HCT116 (cell line): ENCODE measurements around the gene SPRED3. TPM values are rescaled to one million over a fixed set of nuclear protein-coding genes. Genes with fewer than 3 reads are reported as not detected.

Experiments
- ATAC-seq: fragments of 200-7000 bp; cut with Tn5 transposase; 2 replicates; pipeline ENCODE4 v1.9.1; 2020; ENCODE audit warnings: mild to moderate bottlenecking, moderate library complexity
- BruUV-seq: library from RNA; stranded (reverse); fragments of 400-500 nt; replicated peaks from 2 replicates; lab custom pipeline; 2021; lab: Mats Ljungman, UMichigan
- CTCF ChIA-PET: fragments of 300-600 bp; sonication (Branson Sonifier 250); formaldehyde crosslinking; loops from one replicate; lab custom pipeline; 2021; ENCODE audit warnings: antibody characterized with exemption; lab: Charles Lee
- POLR2A ChIA-PET: fragments of 300-600, 350-600 bp; sonication (Branson Sonifier 250); formaldehyde crosslinking; loops from one replicate; lab custom pipeline; 2021; ENCODE audit warnings: antibody characterized with exemption; lab: Charles Lee
- RAD21 ChIA-PET, 2 experiments: fragments of 300-600 bp; sonication (Branson Sonifier 250); formaldehyde crosslinking; loops; one replicate each; lab custom pipeline; 2023; ENCODE audit warnings: low total read pairs in 2 of 2; ENCODE audit not compliant: uncharacterized antibody in 2 of 2, unreplicated experiment in 2 of 2, low non-redundant PET in 1 of 2; lab: Charles Lee
- DNase-seq: peaks from one replicate; pipeline ENCODE4 v3.0.0-alpha.2; 2010; ENCODE audit warnings: low read depth, low spot score
- H2AFZ ChIP-seq: fragments of 200-600 bp; shearing (Covaris generic), sonication (generic); 2 replicates; pipeline ENCODE4 v1.6.1; 2017; ENCODE audit warnings: low read depth, mixed run types, mixed read lengths, antibody characterized with exemption, low read length; ENCODE audit not compliant: poor library complexity, severe bottlenecking
- H3K27ac ChIP-seq: 2 replicates; pipeline ENCODE4 v1.5.1; 2012; ENCODE audit warnings: low read depth, low read length
- H3K27me3 ChIP-seq: fragments of 200-600 bp; sonication (generic); 2 replicates; pipeline ENCODE4 v1.6.1; 2016; ENCODE audit warnings: mixed run types, low read length, mixed read lengths; ENCODE audit not compliant: insufficient read depth
- H3K36me3 ChIP-seq, 2 experiments: fragments of 200-500 bp in 1 of 2; fragments of 200-600 bp in 1 of 2; sonication (Bioruptor generic) in 1 of 2; sonication (generic) in 1 of 2; 2 replicates each; pipeline versions ENCODE4 v1.5.1 to v1.6.1; 2014 to 2016; ENCODE audit warnings: low read length in 2 of 2, inconsistent platforms in 1 of 2, mixed read lengths in 1 of 2, mixed run types in 1 of 2; ENCODE audit not compliant: insufficient read depth in 2 of 2, control insufficient read depth in 1 of 2
- H3K4me1 ChIP-seq, 2 experiments: fragments of 200-600 bp in 1 of 2; sonication (generic) in 1 of 2; 2 replicates each; pipeline versions ENCODE4 v1.5.1 to v1.6.1; 2012 to 2017; ENCODE audit warnings: low read length in 2 of 2, inconsistent platforms in 1 of 2, mild to moderate bottlenecking in 1 of 2, mixed read lengths in 1 of 2, mixed run types in 1 of 2, moderate library complexity in 1 of 2; ENCODE audit not compliant: insufficient read depth in 2 of 2, control insufficient read depth in 1 of 2
- H3K4me2 ChIP-seq: fragments of 200-600 bp; sonication (generic); 2 replicates; pipeline ENCODE4 v1.6.1; 2017; ENCODE audit warnings: mixed run types, low read length, mixed read lengths
- H3K4me3 ChIP-seq, 2 experiments: fragments of 200-600 bp in 1 of 2; sonication (generic) in 1 of 2; replicated peaks in 1 of 2; 2 replicates each; pipeline ENCODE4 v1.5.1; 2011 to 2016; ENCODE audit warnings: low read length in 2 of 2, control low read depth in 1 of 2, low read depth in 1 of 2, mild to moderate bottlenecking in 1 of 2, mixed read lengths in 1 of 2, mixed run types in 1 of 2
- H3K79me2 ChIP-seq: fragments of 200-600 bp; sonication (generic); 2 replicates; pipeline ENCODE4 v1.6.1; 2017; ENCODE audit warnings: mild to moderate bottlenecking, mixed run types, low read length, moderate library complexity, mixed read lengths; ENCODE audit not compliant: insufficient read depth
- H3K9ac ChIP-seq: fragments of 200-600 bp; sonication (generic); 2 replicates; pipeline ENCODE4 v1.6.1; 2016; ENCODE audit warnings: low read length, mixed read lengths
- H3K9me2 ChIP-seq: fragments of 200-600 bp; sonication (generic), shearing (Covaris generic); 2 replicates; pipeline ENCODE4 v1.6.1; 2017; ENCODE audit warnings: mixed run types, mild to moderate bottlenecking, moderate library complexity; ENCODE audit not compliant: insufficient read depth
- H3K9me3 ChIP-seq, 2 experiments: fragments of 200-500 bp in 1 of 2; fragments of 200-600 bp in 1 of 2; sonication (Bioruptor generic) in 1 of 2; sonication (generic) in 1 of 2; 2 replicates each; pipeline ENCODE4 v1.6.1; 2014 to 2017; ENCODE audit warnings: low read length in 2 of 2, mixed read lengths in 2 of 2, inconsistent platforms in 1 of 2, low read depth in 1 of 2, mild to moderate bottlenecking in 1 of 2, mixed run types in 1 of 2, moderate library complexity in 1 of 2; ENCODE audit not compliant: control insufficient read depth in 1 of 2, insufficient read depth in 1 of 2
- H4K20me1 ChIP-seq: fragments of 200-600 bp; sonication (generic), shearing (Covaris generic); 2 replicates; pipeline ENCODE4 v1.6.1; 2017; ENCODE audit warnings: mixed run types, mild to moderate bottlenecking, moderate library complexity; ENCODE audit not compliant: insufficient read depth
- CEBPB ChIP-seq: IDR thresholded peaks from 2 replicates; pipeline ENCODE4 v1.6.1; 2012; ENCODE audit warnings: low read depth
- EZH2phosphoT487 ChIP-seq: fragments of 200-600 bp; IDR thresholded peaks from 2 replicates; pipeline ENCODE4 v1.6.1; 2018; ENCODE audit warnings: antibody characterized with exemption, borderline replicate concordance
- JUND ChIP-seq: IDR thresholded peaks from 2 replicates; pipeline ENCODE4 v1.6.1; 2012
- POLR2A ChIP-seq: IDR thresholded peaks from 2 replicates; pipeline ENCODE4 v1.7.0; 2011; ENCODE audit warnings: borderline replicate concordance; ENCODE audit not compliant: insufficient read depth, insufficient read length; ENCODE audit errors: extremely low read depth
- RAD21 ChIP-seq: IDR thresholded peaks from 2 replicates; pipeline ENCODE4 v1.6.1; 2012; ENCODE audit warnings: low read depth, mild to moderate bottlenecking
- SP1 ChIP-seq: IDR thresholded peaks from 2 replicates; pipeline ENCODE4 v1.6.1; 2012; ENCODE audit warnings: low read depth
- SRF ChIP-seq: IDR thresholded peaks from 2 replicates; pipeline ENCODE4 v1.6.1; 2012; ENCODE audit warnings: low read depth
- YY1 ChIP-seq: IDR thresholded peaks from 2 replicates; pipeline ENCODE4 v1.6.1; 2011; ENCODE audit warnings: low read length, low read depth, moderate library complexity, mild to moderate bottlenecking; ENCODE audit not compliant: insufficient replicate concordance; ENCODE audit errors: extremely low read depth
- intact Hi-C: fragments of 100-400 bp; cut with micrococcal nuclease; formaldehyde crosslinking; loops from 2 replicates; pipeline ENCODE4 v1.10.0; 2022
- total RNA-seq: library from RNA; stranded (reverse); gene quantifications from one replicate; pipeline ENCODE4 v1.2.1, GENCODE V29; 2021; ENCODE audit not compliant: unreplicated experiment
- TF ChIP-seq, protein P1 (sequence below): IDR thresholded peaks from 2 replicates; pipeline ENCODE4 v1.6.1; 2012
- TF ChIP-seq, protein P2 (sequence below), 3 experiments: fragments of 200-600 bp in 1 of 3; sonication (generic) in 1 of 3; IDR thresholded peaks in 2 of 3; conservative IDR thresholded peaks in 1 of 3; 2 replicates each; pipeline ENCODE4 v1.5.1; 2012 to 2017; ENCODE audit warnings: low read depth in 2 of 3, low read length in 2 of 3, antibody characterized with exemption in 1 of 3, borderline replicate concordance in 1 of 3, control low read depth in 1 of 3, mild to moderate bottlenecking in 1 of 3, mixed read lengths in 1 of 3, mixed run types in 1 of 3, moderate library complexity in 1 of 3; ENCODE audit not compliant: insufficient read depth in 1 of 3
- TF ChIP-seq, protein P3 (sequence below): IDR thresholded peaks from 2 replicates; pipeline ENCODE4 v1.6.1; 2011; ENCODE audit warnings: mild to moderate bottlenecking, low read length, moderate library complexity; ENCODE audit not compliant: insufficient replicate concordance; ENCODE audit errors: extremely low read depth

SPRED3 gene
- total RNA-seq, 1 experiment from 2014 or later, result 3.4 TPM

DNA sequence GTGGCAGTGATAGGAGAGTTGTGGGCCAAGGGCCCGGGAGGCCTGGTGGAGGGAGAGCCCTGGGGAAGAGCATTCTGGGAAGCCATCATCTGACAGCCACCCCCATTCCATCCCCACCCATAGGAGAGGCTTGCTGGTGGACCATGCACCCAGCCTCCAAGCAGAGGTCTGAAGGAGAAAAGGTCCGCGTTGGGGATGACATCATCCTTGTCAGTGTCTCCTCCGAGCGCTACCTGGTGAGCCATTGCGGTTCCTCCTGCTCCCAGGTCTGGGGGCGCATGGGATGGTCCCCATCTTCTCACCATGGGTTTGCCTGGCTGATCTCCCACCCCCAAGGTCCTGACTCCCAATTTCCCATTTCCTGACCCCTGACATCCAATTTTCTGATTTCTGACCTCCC lies 55.5 kb downstream of the SPRED3 start:
- POLR2A ChIA-PET, result no interaction called here

DNA sequence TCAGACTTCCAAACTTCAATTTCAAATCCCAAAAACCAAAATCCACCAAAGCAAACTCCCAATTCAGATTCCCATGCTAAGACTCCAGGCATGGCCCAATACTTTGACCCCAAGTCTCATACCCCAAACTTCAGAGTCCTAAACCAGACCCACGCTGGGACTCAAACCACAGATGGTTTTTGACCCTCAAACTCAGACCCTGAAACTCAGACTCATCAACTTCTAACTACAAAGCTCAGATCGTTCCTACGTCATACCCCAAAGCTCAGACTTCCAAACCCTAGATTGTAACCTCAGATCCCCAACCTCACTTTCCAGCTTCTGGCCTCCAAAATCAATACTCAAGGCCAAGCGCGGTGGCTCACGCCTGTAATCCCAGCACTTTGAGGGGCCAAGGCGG lies 56.9 kb downstream of the SPRED3 start:
- no peaks in the 10 kb centered on the region for H3K79me2 ChIP-seq
- no peaks in the 10 kb centered on the region for H3K9me2 ChIP-seq
- no peak overlapping the region for H3K9ac ChIP-seq
- H3K4me2 ChIP-seq, result no peak overlapping the region
- ATAC-seq (no peak), DNase-seq (no peak)
- BruUV-seq, result no TSS peak
- no peak overlapping the region for H3K27ac ChIP-seq
- no peak overlapping the region for H3K4me3 ChIP-seq
- intact Hi-C loops, result no loop called here
- TF ChIP-seq, protein P1, sequence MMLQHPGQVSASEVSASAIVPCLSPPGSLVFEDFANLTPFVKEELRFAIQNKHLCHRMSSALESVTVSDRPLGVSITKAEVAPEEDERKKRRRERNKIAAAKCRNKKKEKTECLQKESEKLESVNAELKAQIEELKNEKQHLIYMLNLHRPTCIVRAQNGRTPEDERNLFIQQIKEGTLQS, result no peak
- TF ChIP-seq CEBPB, result no peak
- TF ChIP-seq, protein P2, sequence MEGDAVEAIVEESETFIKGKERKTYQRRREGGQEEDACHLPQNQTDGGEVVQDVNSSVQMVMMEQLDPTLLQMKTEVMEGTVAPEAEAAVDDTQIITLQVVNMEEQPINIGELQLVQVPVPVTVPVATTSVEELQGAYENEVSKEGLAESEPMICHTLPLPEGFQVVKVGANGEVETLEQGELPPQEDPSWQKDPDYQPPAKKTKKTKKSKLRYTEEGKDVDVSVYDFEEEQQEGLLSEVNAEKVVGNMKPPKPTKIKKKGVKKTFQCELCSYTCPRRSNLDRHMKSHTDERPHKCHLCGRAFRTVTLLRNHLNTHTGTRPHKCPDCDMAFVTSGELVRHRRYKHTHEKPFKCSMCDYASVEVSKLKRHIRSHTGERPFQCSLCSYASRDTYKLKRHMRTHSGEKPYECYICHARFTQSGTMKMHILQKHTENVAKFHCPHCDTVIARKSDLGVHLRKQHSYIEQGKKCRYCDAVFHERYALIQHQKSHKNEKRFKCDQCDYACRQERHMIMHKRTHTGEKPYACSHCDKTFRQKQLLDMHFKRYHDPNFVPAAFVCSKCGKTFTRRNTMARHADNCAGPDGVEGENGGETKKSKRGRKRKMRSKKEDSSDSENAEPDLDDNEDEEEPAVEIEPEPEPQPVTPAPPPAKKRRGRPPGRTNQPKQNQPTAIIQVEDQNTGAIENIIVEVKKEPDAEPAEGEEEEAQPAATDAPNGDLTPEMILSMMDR (IDR thresholded peaks at IDR 0.05 in 2 of 3, conservative IDR thresholded peaks at IDR 0.05 in 1 of 3; ENCODE audit: borderline replicate concordance in 1 of 3, insufficient read depth in 1 of 3, low read depth in 2 of 3, low read length in 2 of 3), result no peak
- TF ChIP-seq JUND, result no peak
- no peak for TF ChIP-seq RAD21
- no peak for TF ChIP-seq POLR2A
- TF ChIP-seq YY1, result no peak
- no peak for TF ChIP-seq SP1
- TF ChIP-seq EZH2phosphoT487, result no peak
- TF ChIP-seq, protein P3, sequence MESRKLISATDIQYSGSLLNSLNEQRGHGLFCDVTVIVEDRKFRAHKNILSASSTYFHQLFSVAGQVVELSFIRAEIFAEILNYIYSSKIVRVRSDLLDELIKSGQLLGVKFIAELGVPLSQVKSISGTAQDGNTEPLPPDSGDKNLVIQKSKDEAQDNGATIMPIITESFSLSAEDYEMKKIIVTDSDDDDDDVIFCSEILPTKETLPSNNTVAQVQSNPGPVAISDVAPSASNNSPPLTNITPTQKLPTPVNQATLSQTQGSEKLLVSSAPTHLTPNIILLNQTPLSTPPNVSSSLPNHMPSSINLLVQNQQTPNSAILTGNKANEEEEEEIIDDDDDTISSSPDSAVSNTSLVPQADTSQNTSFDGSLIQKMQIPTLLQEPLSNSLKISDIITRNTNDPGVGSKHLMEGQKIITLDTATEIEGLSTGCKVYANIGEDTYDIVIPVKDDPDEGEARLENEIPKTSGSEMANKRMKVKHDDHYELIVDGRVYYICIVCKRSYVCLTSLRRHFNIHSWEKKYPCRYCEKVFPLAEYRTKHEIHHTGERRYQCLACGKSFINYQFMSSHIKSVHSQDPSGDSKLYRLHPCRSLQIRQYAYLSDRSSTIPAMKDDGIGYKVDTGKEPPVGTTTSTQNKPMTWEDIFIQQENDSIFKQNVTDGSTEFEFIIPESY, result no peak
- no peaks in the 10 kb centered on the region for H3K27me3 ChIP-seq
- H3K4me1 ChIP-seq, result no peaks in the 10 kb centered on the region; a peak in 1 of 4 replicates
- RAD21 ChIA-PET, result no interaction called here
- CTCF ChIA-PET, result interaction anchor here (1.4 kb wide), 1 partner anchor 42 kb away, joined by 3 read pairs; the partner anchor contains the start of gene FAM98C
- H4K20me1 ChIP-seq, result no peaks in the 10 kb centered on the region
- H3K36me3 ChIP-seq, result no peaks in the 10 kb centered on the region
- no peak overlapping the region for H2AFZ ChIP-seq
- H3K9me3 ChIP-seq, result no peaks in the 10 kb centered on the region
- POLR2A ChIA-PET, result no interaction called here

More for the DNA sequence above, 55.5 kb downstream of the SPRED3 start:
- RAD21 ChIA-PET, result no interaction called here
- Histone ChIP-seq H4K20me1 (no peaks in the 10 kb centered on the region), H3K27me3 (no peaks in the 10 kb centered on the region), H2AFZ (no peak overlapping the region), H3K9me2 (no peaks in the 10 kb centered on the region), H3K36me3 (no peaks in the 10 kb centered on the region)
- CTCF ChIA-PET, result interaction anchor here (1.4 kb wide), 1 partner anchor 41 kb away, joined by 3 read pairs; the partner anchor contains the start of gene FAM98C
- TF ChIP-seq EZH2phosphoT487 (no peak), POLR2A (no peak), SRF (no peak)
- TF ChIP-seq, all 23 proteins: peak for 0
- intact Hi-C loops, result no loop called here
- no peaks in the 10 kb centered on the region for H3K9me3 ChIP-seq
- no peaks in the 10 kb centered on the region; a peak in 1 of 4 replicates for H3K4me1 ChIP-seq
- ATAC-seq (no peak), DNase-seq (no peak)
- no peak overlapping the region for H3K9ac ChIP-seq
- no peaks in the 10 kb centered on the region for H3K79me2 ChIP-seq
- H3K4me3 ChIP-seq, result no peak overlapping the region
- no peak overlapping the region for H3K27ac ChIP-seq
- H3K4me2 ChIP-seq, result no peak overlapping the region
- BruUV-seq, result no TSS peak
